Measurements from ENCODE around the gene ERGIC3.
"Not testable (repeated sequence)": the region's sequence is repeated elsewhere in the genome, so short reads cannot be mapped to it uniquely, and the experiment has no call there.

The ERGIC3 gene

DNA sequence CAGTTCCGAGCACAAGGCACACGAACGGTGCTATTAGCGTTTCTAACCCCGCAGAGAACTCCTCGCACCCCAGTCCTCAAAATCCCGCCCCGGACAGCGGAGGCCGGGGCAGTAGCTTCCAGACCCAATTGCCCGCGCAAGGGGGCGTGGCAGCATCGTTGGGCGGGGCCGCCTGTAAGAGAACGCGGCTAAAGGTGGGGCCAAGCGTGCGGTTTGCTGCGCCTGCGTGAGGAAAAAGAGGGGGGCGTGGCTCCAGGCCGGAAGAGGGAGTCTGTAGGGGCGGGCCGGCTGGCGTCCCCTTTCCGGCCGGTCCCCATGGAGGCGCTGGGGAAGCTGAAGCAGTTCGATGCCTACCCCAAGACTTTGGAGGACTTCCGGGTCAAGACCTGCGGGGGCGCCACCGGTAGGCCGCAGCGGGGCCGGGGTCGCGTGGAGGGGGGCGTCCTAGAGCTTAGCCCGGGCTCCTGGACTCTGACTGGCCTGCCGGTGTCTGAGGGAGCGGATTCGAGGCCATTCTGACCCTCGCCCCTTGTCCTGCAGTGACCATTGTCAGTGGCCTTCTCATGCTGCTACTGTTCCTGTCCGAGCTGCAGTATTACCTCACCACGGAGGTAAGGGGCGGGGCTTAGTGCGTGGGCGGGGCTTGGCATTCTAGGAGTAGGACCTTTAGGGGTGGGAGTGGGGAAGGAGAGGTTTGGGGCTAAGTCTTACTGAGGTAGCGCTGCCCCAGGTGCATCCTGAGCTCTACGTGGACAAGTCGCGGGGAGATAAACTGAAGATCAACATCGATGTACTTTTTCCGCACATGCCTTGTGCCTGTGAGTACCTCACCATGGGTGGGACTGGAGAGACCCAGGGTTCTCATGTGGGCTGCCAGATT, at the start of gene ERGIC3:
TSS of gene ERGIC3 (plus strand) at position 296 of the 880 bp plus-strand sequence. CDS start at position 316, 20 bp downstream.
- DNase-seq: peak; percentile 98

DNA sequence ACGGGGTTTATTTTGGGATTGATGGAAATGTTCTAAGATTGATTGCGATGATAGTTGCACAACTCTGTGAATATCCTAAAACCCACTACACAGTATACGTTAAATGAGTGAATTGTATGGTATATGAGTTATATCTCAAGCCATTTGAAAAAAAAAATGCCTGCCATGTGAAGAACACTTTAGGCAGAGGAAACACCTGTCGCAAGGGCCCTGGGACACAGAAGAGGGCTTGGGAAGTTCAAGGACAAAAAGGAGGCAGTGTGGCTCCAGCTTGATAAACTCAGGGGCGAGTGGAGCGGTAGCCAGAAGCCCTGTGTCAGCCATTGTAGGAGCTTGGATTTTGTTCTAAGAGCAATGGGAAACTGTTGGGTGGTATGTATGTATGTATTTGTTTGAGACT, 49.5 kb upstream of the ERGIC3 start:
- no peak for DNase-seq

DNA sequence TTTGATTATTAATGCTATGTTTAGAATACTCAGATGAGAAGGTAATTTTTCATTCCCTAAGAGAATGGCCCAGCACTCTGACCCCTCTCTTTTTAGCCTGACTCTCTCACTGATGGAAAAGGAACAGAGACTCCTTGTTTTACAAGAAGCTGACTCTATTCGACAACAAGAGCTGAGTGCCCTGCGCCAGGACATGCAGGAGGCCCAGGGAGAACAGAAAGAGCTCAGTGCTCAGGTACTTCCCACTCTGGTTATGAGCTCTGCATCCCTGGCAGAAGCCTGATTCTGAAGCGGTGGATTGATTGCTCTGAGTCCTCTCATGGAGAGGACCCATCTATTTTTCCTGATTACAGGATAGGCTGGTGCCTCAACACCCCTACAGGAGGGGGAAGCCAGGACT, 45.4 kb upstream of the ERGIC3 start:
- no peak for DNase-seq

DNA sequence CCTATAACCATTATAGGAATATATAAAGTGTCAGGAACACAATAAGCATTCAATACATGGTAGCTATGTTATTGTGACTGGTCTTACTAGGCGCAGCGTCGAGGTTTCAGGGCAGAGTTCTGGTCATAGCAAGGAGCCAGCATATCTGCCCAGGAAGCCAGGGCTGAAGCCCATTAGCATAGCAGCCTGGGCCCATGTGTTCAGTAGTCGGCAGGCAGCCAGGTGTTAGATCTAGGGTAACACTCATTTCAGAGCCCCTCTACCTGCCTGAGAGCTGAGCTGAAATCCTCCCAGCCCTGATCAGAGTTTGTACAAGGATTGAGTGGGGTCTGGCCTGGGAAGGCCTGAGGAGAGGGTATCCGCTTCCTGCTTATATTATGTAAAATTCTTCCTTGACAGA, 44.6 kb upstream of the ERGIC3 start:
- no peak for DNase-seq

DNA sequence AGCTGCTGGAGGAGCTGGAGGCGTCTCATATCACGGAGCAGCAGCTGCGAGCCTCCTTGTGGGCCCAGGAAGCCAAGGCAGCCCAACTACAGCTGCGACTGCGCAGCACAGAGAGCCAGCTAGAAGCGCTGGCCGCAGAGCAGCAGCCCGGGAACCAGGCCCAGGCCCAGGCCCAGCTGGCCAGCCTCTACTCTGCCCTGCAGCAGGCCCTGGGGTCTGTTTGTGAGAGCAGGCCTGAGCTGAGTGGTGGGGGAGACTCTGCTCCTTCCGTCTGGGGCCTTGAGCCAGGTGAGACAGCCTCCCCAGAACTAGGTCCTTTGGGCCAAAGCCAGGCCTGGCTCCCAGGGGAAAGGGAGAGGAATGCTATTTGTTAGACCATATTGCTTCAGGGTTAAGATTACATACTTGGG, 44.1 kb upstream of the ERGIC3 start:
- DNase-seq: no peak

DNA sequence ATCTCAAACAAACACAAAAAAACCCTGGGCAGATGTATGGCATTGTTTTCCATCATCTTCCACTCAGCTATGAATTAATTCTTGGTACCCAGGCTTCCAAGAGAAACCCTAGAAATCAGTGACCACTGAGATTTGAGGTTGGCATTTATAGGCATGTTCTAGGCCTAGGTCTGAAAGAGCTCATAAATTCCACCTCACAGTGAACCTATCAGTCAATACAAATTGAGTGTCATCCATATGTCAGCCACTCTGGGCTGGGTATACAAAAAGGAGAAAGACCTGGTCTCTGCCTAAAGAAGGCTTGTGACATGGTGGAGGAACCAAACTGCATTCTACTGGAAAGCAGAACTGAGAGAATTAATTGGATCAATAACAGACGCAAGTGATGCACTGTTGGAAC, 42.6 kb upstream of the ERGIC3 start:
- no peak for DNase-seq

DNA sequence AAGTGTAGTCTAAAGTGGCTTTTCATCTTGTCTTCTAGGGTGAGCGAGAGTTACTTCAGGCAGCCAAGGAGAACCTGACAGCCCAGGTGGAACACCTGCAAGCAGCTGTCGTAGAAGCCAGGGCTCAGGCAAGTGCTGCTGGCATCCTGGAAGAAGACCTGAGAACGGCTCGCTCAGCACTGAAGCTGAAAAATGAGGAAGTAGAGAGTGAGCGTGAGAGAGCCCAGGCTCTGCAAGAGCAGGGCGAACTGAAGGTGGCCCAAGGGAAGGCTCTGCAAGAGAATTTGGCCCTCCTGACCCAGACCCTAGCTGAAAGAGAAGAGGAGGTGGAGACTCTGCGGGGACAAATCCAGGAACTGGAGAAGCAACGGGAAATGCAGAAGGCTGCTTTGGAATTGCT, 39.5 kb upstream of the ERGIC3 start:
- no peak for DNase-seq

DNA sequence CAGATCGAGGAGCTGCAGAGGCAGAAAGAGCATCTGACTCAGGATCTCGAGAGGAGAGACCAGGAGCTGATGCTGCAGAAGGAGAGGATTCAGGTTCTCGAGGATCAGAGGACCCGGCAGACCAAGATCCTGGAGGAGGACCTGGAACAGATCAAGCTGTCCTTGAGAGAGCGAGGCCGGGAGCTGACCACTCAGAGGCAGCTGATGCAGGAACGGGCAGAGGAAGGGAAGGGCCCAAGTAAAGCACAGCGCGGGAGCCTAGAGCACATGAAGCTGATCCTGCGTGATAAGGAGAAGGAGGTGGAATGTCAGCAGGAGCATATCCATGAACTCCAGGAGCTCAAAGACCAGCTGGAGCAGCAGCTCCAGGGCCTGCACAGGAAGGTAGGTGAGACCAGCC, 38.6 kb upstream of the ERGIC3 start:
- no peak for DNase-seq

DNA sequence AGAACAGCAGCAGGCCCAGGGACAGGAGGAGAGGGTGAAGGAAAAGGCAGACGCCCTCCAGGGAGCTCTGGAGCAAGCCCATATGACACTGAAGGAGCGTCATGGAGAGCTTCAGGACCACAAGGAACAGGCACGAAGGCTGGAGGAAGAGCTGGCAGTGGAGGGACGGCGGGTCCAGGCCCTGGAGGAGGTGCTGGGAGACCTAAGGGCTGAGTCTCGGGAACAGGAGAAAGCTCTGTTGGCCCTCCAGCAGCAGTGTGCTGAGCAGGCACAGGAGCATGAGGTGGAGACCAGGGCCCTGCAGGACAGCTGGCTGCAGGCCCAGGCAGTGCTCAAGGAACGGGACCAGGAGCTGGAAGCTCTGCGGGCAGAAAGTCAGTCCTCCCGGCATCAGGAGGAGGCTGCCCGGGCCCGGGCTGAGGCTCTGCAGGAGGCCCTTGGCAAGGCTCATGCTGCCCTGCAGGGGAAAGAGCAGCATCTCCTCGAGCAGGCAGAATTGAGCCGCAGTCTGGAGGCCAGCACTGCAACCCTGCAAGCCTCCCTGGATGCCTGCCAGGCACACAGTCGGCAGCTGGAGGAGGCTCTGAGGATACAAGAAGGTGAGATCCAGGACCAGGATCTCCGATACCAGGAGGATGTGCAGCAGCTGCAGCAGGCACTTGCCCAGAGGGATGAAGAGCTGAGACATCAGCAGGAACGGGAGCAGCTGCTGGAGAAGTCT, 37.9 kb upstream of the ERGIC3 start:
- no peak for DNase-seq

DNA sequence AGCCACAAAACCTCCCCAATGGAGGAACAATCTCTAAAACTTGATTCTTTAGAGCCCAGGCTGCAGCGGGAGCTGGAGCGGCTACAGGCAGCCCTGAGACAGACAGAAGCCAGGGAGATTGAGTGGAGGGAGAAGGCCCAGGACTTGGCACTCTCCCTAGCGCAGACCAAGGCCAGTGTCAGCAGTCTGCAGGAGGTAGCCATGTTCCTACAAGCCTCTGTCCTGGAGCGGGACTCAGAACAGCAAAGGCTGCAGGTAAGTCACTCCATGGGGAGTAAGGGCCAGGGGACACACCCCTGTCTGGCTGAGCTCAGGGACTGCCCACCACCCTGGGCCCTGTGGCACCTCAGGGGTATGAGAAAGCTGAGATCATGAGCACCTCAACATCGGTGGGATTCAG, 37.1 kb upstream of the ERGIC3 start:
- DNase-seq: no peak

DNA sequence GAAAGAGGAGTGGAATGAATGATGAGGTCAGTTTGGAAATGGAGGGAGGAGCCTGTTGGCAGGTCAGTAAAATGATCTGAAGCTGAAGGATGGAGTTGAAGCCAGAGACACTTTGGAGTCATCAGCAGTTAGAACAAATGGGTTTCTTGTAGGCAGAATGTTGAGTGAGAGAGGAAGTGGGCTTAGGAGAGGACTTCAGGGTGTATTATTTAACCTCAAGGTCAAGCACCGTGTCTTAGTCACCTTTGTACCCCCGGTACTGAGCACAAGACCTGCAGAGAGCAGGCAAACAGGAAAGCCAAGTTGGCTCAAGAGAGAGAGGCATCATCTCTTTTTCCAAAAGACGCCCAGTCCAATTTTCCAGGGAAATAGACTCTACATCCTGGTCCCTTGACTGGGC, 35.7 kb upstream of the ERGIC3 start:
- DNase-seq: no peak

DNA sequence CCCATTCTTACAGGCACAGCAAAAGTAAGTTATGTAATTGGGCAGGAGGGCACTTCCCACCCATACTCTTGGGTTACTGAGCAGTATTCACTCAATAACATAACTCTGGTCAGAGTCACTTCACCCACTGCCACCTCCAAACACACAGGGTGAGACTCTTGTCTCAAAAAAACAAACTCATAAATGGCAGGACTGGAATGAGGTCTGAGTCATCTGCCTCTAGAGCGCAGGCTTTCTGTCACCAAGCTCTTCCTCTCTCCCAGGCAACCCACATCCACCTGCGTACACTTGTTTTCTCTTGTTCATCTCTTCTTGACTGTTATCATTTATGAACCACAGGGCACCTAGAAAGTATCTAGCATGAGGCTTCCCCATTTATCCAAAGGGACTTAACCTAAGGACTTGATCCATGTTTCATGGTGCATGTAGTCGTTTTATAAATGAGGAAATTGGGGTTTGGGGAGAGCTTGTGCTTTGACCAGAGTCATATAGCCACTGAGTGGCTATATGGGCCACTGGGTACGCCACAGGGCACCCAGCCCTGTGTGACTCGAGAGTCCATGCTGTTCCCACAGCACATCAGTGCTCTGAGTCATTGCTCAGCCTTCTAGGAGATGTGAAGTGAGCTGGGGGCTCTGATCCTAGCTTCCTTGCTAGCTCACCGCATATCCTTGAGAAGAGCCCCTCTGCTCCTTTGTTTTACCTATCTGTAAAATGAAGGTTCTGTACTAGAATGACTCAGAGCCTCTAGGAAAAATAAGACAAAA, 34.8 kb upstream of the ERGIC3 start:
- DNase-seq: peak; percentile 17

DNA sequence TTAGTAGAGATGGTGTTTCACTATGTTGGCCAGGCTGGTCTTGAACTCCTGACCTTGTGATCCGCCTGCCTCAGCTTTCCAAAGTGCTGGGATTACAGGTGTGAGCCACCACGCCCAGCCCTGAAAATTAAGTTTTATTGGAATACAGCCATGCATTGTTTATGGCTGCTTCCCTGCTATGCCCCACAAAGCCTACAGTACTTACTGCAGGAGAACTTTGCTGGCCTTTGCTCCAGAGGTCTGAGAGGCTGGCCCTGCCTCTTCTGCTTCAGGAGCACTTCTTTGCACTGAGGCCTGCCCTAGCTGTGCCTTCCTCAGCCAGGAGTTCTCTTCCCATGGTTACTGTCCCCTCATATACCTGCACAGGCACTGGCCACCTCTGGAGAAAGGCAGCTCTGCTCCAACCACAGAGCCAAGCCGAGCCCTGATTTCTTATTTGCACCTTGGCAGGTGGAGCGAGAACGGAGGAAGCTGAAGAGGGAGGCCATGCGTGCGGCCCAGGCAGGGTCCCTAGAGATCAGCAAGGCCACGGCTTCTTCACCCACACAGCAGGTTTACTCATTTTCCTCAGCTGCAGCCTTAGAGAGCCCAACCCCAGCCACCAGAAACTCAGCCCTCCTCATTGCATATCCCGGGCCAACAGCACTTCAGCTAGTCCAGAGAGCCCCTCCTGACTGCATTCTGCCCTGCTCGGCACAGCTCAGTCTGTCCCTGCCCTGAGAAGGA, 33.2 kb upstream of the ERGIC3 start:
- no peak for DNase-seq

DNA sequence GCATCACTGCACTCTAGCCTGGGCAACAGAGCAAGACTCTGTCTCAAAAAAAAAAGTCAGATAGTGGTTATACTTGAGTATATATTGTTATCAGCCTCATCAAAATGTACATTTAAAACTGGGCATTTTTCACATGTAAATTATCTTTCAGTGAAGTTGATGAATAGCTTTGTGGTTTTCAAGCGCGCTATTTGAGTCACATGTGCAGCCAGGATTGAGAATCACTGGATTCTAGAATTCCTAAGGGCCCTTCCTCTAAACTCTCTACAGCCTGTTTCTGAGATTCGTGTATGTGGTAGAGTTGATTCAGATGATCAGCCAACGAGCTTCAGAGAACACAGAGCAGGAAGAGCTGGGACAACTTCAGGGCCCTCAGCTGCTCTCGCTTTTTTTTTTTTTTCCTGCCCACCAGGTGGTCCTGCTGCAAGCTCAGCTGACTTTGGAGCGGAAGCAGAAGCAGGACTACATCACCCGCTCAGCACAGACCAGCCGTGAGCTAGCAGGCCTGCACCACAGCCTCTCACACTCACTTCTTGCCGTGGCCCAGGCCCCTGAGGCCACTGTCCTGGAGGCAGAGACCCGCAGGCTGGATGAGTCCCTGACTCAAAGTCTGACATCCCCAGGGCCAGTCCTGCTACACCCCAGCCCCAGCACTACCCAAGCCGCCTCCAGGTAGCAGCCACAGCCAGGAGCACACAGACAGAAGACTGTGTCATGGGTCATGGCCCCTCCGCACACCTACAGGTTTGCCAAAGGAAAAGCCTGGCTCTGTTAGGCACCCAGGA, 30.7 kb upstream of the ERGIC3 start:
- DNase-seq: no peak

DNA sequence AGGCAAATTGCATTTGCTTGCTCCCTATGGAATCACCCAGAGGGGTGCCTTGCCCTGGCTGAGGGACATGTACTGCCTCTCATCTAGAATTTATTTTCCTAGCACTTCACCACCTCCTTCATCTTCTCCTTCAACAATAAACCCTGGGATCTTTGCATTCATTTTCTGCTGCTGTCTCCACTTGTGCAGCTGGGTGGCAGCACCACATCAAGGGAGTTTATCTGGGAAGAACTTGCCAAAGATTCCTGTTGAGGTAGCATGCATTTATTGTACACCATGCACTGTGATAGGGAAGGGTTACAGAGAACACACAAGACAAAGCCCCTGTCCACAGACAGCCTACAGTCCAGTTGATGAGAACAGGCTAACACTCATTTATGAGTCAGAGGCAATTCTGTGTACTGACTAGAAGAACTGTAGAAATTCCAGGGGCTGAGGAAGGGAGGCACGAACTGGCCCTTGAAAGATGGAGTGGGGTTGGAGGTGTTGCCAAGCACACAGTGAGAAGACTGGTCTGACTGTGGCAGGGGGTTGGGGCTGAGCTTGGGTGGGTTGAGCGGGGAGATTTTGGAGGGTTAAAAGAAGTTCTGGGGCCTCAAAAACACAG, 30.0 kb upstream of the ERGIC3 start:
- DNase-seq: peak; percentile 64

DNA sequence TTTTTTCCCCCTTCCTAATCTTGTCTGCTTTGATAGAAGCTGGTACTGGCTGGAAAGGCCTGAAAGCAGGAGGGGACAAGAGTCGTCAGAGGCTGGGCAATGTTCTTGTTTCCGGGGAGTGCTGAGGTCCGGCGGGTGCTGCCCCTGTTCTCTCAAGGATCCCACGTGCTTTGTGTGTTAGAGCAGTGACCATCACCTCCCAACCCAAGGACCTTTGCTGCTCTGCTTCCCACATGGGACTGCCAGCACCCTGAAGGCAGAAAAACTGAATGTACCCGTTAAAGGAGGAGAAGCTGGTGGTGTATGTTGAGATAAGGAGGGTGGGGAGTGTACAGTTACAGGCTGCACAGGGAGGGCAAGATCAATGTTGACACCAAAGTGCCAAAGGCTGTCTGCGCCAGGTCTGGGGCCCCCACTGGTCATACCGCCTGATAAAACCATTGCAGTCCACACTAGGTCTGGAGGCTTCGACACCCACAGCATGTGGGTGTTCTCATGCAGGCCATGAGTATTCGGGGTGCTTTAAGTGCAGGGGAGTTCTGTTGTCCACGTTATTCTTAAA, 27.4 kb upstream of the ERGIC3 start:
- DNase-seq: no peak

DNA sequence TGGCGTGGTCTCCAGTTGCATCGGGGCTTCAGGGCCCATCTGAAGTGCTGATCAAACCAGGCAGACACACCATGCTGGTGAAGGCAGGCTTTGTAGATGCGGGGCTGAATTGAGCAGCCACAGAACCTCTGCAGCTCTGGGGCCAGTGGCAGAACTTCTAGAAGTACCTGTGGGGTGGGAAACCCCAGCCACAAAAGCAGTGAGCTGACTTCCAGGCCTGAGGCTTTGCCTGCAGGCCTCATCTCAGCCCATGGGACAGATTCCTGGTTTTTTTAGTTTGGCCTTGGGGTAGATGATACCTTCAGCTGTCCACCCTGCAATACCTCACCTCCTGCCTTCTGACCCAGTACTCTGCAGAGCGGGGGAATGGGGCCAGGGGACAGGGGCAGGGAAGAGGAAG, 26.5 kb upstream of the ERGIC3 start:
- DNase-seq: no peak

DNA sequence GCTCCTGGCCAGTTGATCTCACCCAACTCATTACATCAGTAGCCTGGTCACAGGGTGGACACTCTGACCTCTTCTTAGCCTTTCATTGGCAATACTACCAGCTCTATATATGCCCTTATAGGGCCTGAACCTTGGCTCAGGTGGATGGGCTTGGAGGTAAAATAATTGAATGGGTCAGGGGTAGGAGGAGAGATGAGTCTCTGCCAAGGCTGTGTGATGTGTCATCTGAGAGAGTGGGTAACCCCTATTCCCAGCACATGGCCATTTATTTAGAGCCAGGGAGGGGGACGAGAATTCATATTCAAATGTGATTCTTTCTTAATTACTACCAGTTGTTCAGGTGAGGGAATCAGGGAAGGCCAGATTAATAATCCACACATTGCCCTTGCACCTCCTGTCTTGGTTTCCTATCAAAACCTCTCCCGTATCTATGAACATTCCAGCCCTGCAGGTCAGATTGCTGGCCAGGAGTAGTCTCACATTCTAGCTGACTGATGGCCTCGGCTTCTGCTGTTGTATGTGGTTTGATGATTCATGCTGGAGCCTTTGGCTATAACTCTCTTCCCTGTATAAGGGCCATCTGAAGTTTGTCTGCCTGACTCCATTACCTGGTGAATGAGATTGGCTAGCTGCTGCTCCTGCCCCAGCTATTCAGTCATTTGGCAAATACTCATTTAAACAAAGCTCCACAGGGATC, 25.8 kb upstream of the ERGIC3 start:
- no peak for DNase-seq

DNA sequence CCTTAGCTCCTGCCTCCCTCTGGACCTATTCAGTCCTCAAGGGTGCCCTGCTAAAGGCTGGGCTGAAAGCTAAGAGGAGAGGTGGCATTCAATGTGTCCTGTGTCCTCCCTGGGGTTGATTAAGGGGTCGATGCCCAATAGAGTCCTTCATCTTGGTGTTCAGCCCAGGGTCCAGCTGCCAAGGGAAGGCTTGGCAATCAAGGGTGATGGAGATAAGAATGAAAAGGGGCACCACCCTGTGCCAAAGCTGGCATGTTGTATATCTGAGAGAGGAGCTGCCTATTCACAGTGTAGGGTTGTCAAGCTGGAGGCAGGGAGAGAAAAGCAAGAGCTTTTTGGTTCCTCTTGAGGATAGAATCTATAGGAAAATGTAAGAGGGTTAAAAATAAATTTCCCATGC, 24.8 kb upstream of the ERGIC3 start:
- DNase-seq: no peak

DNA sequence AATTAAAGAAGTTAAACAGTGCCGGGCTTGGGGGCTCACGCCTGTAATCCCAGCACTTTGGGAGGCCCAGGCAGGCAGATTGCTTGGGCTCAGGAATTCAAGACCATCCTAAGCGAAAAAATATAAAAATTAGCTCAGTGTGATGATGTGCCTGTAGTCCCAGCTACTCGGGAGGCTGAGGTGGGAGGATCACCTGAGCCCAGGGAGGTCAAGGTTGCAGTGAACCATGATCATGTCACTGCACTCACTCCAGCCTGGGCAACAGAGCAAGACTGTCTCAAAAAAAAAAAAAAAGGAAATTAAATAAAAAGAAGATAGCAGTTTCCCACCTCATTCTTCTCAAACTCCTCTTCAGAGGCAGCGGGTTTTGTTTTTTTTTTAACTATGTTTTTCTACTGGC, 24.1 kb upstream of the ERGIC3 start:
- not testable (repeated sequence) for DNase-seq

DNA sequence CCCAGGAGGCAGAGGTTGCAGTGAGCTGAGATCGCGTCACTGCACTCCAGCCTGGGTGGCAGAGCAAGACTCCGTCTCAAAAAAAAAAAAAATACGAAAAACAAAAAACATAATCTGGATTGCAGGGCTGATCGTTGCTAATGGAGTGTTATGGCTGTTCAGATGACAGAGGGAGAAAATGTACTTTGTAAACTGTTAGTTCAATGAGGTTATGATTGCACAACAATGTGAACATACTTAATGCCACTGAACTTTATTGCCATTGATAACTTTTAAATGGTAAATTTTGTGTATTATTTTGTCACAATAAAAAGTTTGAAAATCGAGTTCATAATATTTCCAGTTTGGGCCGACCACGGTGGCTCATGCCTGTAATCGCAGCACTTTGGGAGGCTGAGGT, 22.9 kb upstream of the ERGIC3 start:
- DNase-seq: no peak

Data from DMS53 (cell line).